Esophagus squamous epithelium (tissue), 4 donors: Measurements from ENCODE around the gene SGK2.

ENCODE experiments used
- CTCF ChIP-seq, 6 experiments: fragments of 450-650 bp in 4 of 6; fragments of 200-600 bp in 2 of 6; sonication (generic) in 2 of 6; IDR thresholded peaks; one replicate each; pipeline ENCODE4 v1.5.1; 2016 to 2019; ENCODE audit warnings: antibody characterized with exemption in 6 of 6, mild to moderate bottlenecking in 4 of 6, moderate library complexity in 4 of 6
- POLR2A ChIP-seq, 4 donors: fragments of 450-650 bp; IDR thresholded peaks; one replicate each; pipeline ENCODE4 v1.6.1; 2017; ENCODE audit warnings: antibody characterized with exemption in 4 of 4, mild to moderate bottlenecking in 4 of 4, moderate library complexity in 3 of 4

DNA sequence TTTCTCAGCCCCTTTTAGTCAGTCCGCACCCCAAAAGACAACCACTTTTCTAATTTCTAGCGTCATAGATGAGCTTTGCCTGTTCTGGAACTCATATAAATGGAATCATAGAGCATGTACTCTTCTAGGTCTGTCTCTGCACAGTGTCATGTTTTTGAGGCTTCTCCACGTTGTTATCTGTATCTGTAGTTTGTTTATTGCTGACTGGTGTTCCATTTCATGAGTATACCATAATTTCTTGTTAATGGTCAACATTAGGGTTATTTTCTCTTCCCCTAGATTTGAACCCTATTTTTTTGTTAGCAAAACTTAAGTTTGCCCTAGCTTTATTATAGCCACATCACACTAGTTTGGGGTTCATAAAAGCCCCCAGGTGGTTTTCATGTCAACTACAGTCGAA lies 16.2 kb upstream of the SGK2 start:
- no peak for TF ChIP-seq CTCF (IDR thresholded peaks at IDR 0.05)
- no peak for TF ChIP-seq POLR2A (IDR thresholded peaks at IDR 0.05)
